ENCODE data around the gene TAS1R2.

Gene TAS1R2

GRCh38 chr1:18865176-18865575 lies 5.7 kb upstream of the TAS1R2 start:
- no peak for DNase-seq (ENCODE audit: low read depth)
- in situ Hi-C loops (cut with HindIII; ENCODE audit: low sequenced_read_pairs) = no loop called here
- no peak overlapping the region for H3K4me3 ChIP-seq (ENCODE audit: low read depth, low read length)
- no peak for TF ChIP-seq CTCF (IDR thresholded peaks at IDR 0.05; ENCODE audit: low read depth, low read length, missing control alignments)

- no peak for TF ChIP-seq CTCF (IDR thresholded peaks at IDR 0.05; ENCODE audit: low read depth, low read length, missing control alignments)
- in situ Hi-C loops (cut with HindIII; ENCODE audit: low sequenced_read_pairs) = no loop called here
- DNase-seq (ENCODE audit: low read depth) = no peak
- H3K4me3 ChIP-seq (ENCODE audit: low read depth, low read length) = no peak overlapping the region
Observed at GRCh38 chr1:18861590-18861989, 2.1 kb upstream of the TAS1R2 start.

- no peak overlapping the region for H3K4me3 ChIP-seq (ENCODE audit: low read depth, low read length)
- no peak for DNase-seq (ENCODE audit: low read depth)
- in situ Hi-C loops (cut with HindIII; ENCODE audit: low sequenced_read_pairs) = no loop called here
- no peak for TF ChIP-seq CTCF (IDR thresholded peaks at IDR 0.05; ENCODE audit: low read depth, low read length, missing control alignments)
Observed at GRCh38 chr1:18861082-18861481, 1.6 kb upstream of the TAS1R2 start.

- in situ Hi-C loops (cut with HindIII; ENCODE audit: low sequenced_read_pairs) = no loop called here
- no peak overlapping the region for H3K4me3 ChIP-seq (ENCODE audit: low read depth, low read length)
- no peak for TF ChIP-seq CTCF (IDR thresholded peaks at IDR 0.05; ENCODE audit: low read depth, low read length, missing control alignments)
- DNase-seq (ENCODE audit: low read depth) = no peak
Observed at GRCh38 chr1:18858070-18858688, 1.3 kb downstream of the TAS1R2 start.

- no peak overlapping the region for H3K4me3 ChIP-seq (ENCODE audit: low read depth, low read length)
- no peak for DNase-seq (ENCODE audit: low read depth)
- TF ChIP-seq CTCF (IDR thresholded peaks at IDR 0.05; ENCODE audit: low read depth, low read length, missing control alignments) = no peak
- in situ Hi-C loops (cut with HindIII; ENCODE audit: low sequenced_read_pairs) = no loop called here
Observed at GRCh38 chr1:18856435-18856834, 3.0 kb downstream of the TAS1R2 start.

GRCh38 chr1:18855573-18855972 lies 3.9 kb downstream of the TAS1R2 start:
- in situ Hi-C loops (cut with HindIII; ENCODE audit: low sequenced_read_pairs) = no loop called here
- no peak for TF ChIP-seq CTCF (IDR thresholded peaks at IDR 0.05; ENCODE audit: low read depth, low read length, missing control alignments)
- DNase-seq (ENCODE audit: low read depth) = no peak
- H3K4me3 ChIP-seq (ENCODE audit: low read depth, low read length) = no peak overlapping the region

All from astrocyte of the cerebellum (primary cell).